HuH-7.5 (cell line): ENCODE measurements around the gene CASP10.

ENCODE experiments used
- DNase-seq: peaks from one replicate; pipeline ENCODE4 v3.0.0; 2011; ENCODE audit warnings: low spot score

Gene CASP10

DNA sequence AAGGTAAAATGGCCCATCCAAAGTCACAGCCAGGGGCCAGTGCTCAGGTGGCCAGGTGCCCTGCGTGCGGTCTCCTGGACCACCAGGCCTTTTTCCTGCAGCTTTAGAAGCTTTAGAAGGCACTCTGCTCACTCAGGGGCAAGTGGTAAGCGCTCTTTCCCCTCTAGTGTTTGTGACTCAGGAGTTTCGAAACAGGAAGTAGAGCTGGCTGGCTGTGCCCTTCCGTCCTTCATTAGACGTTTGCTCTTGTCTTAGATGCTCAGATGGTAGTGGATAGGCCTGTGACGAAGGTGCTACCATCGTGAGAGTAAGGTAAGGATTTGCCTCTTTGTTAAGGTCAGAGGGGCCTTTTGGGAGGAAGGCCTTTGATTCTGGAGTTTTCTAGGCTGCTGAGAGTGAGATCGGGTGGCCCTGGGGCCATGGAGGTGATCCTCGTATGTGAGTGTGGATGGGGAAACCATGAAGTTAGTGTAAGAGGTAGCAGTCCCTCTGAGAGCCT, 77.4 kb downstream of the CASP10 start, which contains the start of gene CASP8:
Gene CASP8, plus strand, starts transcription at position 235 of the 499 bp plus-strand sequence. CDS start 5,951 bp downstream, outside the sequence.
- no peak for DNase-seq

DNA sequence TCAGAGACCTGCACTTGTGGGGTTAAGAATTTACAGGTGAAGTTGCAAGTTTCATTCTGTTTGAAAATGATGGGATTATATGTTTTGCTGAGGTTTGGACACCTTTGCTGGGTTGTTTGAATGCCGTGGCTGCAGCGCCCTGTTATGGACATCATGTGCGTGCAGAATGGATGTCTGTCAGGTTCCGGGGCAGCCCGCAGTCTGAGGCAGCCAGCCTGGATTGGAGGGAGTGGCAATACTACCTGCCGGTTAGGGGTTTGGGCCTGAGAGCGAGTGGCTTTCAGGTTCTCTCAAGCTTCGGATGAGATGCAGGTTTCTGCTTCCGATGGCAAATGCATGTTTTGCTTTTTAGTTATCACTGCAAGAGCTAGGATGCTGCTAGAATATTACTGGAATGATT, 78.5 kb downstream of the CASP10 start:
- no peak for DNase-seq

DNA sequence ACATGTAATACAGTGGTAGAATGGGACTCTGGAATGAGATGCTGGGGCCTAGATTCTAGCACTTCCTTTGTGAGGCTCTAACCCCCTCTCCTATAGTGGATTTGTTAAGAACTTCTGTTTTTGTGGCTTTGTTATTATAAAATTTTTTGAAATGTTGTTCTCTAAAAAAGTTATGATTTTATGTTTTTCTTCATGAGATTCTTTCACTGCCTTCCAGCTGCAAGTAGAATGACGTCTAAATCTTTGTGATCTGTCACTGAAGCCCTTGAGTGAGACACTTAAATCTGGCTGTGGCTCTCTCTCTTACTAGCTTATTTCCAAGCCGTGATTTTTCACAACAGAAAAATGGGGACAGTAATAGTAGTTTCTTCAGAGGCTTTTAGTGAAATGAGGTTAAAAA, 79.0 kb downstream of the CASP10 start:
- DNase-seq: no peak

DNA sequence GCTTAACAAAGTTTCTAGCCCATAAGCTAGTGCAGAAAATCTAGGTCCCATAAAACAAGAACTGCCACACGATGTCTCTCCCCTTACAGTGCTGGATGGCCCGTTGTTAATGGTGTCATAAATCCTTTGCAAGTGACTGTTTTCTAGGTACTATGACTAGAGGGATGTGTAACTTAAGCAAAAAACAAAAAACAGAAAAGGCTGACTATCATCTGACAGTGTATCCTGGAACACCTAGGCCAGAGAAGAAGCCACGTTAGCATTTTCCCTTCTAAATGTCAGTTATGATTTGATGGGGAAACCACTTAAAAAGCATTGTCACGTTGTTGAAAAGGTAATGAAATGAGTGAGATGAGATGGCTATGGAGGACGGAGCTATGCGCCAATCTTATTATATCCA, 79.8 kb downstream of the CASP10 start:
- DNase-seq: no peak

DNA sequence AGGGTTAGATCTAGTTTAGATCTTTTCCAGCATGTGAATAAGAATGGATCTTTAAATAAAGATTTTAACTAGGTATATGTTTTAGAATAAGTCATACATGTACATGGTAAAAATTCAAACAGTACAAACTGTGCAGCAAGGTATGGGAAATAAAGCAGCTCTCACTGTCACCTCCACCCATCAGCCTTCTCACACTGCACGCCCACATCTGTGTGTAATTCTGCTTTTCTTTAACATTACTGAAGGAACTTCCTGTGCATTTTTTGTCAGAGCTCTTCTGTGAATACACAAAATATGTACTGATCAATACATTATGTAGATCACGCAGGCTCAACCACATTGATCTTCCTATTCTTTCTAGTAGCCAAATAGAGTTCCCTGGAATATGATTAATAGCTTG, 80.8 kb downstream of the CASP10 start:
- DNase-seq: no peak

DNA sequence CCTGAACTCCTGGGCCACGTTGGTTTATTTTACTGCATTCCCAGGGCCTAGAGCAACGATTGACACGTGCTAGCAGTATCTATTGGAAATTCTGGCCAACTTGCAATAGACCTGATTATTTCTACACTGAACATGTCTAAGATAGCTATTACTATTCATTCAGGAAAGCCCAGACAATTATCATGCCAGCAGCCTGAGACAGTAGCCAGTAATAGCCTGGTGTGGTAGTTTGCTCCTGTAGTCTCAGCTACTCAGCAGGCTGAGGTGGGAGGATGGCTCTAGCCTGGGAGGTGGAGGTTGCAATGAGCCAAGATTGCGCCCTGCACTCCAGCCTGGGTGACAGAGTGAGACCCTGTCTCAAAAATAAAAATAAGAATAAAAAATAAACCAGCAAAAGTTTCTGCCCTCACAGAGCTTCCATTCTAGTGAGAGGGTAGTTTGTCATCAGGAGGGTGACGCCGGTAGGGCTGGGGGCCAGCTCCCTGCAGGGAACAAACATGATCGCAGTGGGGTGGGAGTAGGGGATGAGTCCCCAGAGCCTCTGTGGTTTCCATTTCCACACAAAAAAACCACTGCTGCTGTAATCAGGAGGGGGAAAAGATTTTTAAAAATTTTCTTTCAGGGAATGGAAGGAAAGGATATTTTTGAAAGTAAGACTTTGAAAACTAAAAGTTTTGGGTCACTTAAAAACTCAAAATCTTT, 81.7 kb downstream of the CASP10 start:
- DNase-seq: no peak

DNA sequence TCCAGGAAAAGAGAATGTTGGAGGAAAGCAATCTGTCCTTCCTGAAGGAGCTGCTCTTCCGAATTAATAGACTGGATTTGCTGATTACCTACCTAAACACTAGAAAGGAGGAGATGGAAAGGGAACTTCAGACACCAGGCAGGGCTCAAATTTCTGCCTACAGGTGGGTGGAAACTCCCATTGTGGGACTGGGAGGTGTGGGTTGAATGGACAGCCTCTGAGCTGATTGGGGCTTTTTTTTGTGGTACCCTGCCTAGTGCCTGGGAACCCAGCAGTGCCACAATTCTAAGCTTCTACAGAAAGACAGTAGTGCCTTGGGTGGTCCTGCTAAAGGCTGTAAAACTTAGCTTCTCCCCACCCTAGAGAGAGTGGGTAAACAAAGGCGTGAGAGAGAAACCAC, 83.7 kb downstream of the CASP10 start:
- no peak for DNase-seq

DNA sequence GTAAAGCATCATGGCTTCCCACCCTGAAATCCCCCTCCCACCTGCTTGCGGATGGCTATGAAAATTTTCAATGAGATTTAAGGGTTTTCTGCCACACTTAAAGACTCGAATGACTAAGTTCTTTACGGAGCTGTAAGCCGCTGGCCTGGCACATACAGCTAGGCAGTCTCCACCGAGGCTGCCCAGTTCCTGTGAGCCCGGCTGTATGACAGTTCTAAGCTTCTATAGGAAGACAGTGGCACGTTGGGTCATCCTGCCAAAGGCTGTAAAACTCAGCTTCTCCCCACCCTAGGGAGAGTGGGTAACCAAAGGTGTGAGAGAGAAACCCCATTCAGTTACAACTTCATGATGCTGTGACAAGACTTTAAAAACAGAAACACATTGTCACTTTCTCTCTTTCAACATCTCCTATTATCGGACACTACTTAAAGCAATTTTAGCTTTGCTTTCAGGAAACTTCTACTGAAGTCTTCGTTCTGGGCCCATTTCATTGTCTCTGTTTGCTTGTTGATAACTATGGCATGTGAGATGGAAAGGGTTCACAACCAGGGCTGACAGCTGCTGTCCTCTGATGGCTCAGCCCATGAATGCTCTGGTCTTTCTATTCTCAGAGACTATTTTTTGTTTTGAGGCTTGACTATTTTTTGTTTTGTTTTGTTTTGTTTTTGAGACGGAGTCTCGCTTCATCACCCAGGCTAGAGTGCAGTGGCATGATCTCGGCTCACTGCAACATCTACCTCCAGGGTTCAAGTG, 84.5 kb downstream of the CASP10 start:
- no peak for DNase-seq

DNA sequence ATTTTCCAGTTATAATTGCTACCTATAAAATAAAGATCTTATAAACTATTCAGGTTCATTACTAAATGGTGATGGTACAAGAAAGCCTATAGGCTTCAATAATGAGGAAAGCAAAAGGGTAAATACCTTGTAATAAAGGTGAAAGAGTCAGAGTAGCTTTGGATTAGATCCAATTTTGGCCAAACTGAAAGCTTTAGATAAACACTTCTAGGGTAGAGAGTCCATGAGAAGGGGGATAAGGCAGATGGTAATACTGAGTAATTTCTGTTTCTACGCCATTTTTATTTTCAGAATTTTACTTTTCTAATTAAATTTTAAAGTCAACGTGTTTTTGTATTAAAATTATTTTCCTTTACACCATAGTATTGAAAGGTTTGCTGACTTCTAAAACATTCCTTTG, 86.8 kb downstream of the CASP10 start:
- DNase-seq: no peak

DNA sequence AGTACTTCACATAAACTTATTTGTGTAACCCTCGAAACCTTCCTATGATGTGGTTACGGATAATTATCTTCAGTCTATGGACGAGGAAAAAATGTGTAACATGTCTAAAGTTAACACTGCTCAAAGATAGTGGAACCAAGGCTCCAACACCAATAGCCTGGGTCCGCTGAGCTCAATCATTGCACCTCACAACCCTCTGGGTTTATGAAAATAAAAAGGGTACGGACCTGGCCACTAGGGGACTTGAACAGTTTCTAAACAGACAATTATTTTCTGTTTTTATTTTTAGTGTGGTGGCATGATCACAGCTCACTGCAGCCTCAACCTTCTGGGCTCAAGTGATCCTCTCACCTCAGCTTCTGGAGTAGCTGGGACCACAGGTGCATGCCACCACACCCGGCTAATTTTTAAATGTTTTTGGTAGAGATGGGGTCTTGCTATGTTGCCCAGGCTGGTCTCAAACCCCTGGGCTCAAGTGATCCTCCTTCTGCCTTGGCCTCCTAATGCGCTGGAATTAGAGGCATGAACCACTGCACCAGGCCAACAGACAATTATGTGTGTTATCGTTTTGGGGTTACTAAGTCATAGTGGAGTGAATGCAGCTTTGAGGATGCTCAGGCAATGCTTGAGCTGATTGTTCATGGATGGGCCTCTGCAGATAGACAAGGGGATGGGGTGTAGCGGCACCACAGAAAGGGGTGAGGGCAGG, 87.5 kb downstream of the CASP10 start:
- DNase-seq: no peak

DNA sequence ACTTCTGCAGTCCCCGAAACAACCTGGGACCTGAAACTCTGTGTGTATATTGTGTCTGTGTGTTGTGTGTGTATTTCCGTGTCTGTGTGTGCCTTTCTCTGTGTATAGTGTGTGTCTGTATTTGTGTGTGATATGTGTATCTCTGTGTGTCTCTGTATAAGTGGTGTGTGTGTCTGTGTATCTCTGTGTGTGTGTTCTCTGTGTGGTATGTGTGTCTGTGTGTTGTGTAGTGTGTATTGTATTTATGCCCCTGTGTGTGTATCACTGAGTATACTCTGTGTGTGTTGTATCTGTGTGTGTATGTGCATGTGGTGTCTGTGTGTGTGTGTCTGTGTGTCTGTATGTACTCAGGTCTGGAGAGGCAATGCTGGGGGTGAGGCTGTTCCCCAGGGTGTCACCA, 89.0 kb downstream of the CASP10 start:
- DNase-seq: no peak

DNA sequence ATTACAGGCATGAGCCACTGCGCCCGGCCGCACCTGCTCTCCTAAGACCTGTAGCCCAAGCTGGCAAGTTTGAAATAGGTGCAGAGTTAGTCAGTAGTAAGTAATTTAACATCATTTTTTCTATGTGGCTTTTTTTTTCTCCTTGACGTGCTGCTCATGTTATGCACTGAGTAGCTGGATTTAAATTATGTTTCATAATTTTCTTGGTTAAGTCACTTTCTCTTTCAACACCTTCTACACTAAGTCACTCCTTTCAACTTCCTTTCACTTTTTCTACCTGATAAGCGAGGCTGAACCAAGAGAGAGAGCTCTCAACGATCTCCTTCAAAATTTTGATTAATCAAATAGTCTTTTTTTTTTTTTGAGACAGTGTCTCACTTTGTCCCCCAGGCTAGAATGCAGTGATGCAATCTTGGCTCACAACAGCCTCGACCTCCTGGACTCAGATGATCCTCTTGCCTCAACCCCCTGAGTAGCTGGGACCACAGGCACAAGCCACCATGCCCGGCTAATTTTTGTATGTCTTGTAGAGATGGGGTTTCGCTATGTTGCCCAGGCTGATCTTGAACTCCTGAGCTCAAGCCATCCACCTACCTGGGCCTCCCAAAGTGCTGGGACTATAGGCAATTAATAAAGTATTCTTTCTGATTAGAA, 90.5 kb downstream of the CASP10 start:
- DNase-seq: no peak

DNA sequence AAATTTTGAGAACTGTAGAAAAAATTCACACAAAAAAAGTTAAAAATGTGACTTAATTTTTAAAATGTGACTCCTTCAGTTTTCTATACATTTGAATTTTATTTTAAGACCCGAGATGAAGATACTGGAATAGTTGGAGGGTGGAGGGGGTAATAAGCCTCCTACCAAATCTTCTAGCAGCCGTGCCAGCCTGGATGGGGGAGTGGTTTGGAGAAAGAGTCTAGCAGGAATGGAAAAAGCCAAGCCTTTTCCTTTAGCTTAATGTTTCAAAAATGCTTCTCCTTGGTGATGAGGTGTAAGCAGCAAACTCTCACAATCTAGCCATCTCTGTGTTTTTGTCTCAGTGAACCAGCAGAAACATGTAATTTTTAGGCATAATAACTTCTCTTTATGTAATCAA, 92.1 kb downstream of the CASP10 start:
- no peak for DNase-seq

DNA sequence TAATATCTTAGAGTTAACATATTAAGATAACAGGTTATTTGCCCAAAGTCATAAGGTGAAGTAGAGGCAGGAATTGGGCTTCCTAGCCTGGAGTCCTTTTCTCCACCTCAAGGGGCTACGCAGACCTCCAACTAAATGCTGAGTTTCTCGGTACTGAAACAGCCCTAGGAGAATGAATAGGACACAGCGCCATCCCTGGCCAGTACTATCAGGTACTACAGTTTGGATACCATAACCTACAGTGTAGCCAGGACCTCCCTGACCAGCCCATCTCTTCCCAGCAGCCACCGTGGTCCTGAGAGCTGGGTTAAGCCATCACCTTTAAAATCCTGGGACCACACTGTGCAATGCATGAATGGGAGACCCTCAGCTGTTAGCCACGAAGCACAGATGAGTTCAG, 93.0 kb downstream of the CASP10 start:
- DNase-seq: no peak

DNA sequence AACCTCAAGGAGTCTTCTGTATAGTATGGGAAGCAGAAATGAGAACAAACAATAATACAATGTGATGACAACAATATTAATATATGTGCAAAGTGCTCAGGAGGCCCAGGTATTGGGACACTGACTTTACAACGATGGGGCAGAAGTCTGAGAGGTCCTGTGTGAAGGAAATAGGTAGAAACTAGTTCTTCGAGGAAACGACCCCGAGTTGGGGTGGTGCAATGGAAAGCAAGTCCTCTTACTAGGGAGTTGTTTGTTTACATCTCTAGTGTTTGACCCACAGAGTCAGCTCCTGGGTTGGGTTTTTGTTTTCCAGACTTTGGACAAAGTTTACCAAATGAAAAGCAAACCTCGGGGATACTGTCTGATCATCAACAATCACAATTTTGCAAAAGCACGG, 93.6 kb downstream of the CASP10 start:
- no peak for DNase-seq
